H1 (cell line): Measurements from ENCODE around the gene ALLC. TPM values are rescaled to one million over a fixed set of nuclear protein-coding genes. Genes with fewer than 3 reads are reported as not detected.
A peak's percentile ranks its signal among the peaks of the same experiment; 100 is the strongest.

Experiments
- CTCF ChIA-PET: fragments of 300-600 bp; sonication (Branson Sonifier 250); formaldehyde crosslinking; loops from one replicate; lab custom pipeline; 2021; ENCODE audit not compliant: partially characterized antibody; lab: Charles Lee
- POLR2A ChIA-PET: fragments of 300-600 bp; sonication (Branson Sonifier 250); formaldehyde crosslinking; loops from one replicate; lab custom pipeline; 2021; ENCODE audit warnings: inconsistent platforms; ENCODE audit not compliant: partially characterized antibody; lab: Charles Lee
- DNase-seq, 2 experiments: peaks; one replicate each; pipeline versions ENCODE4 v3.0.0 to v3.0.0-alpha.2; 2010 to 2022; ENCODE audit warnings: low spot score in 2 of 2, low read depth in 1 of 2, mixed read lengths in 1 of 2
- FAIRE-seq: peaks from 2 replicates; lab custom pipeline; 2011; peaks lifted over from hg19 to GRCh38; lab: Jason Lieb, UNC
- H2AFZ ChIP-seq: 2 replicates; pipeline ENCODE4 v1.8.1; 2012; ENCODE audit warnings: low read length, inconsistent platforms
- H2AK5ac ChIP-seq: 2 replicates; pipeline ENCODE4 v1.6.1; 2013; ENCODE audit warnings: low read depth, low read length
- H2BK120ac ChIP-seq: replicated peaks from 2 replicates; pipeline ENCODE3; 2013; ENCODE audit warnings: low read depth, low read length, inconsistent platforms
- H2BK12ac ChIP-seq: 2 replicates; pipeline ENCODE4 v1.6.1; 2013; ENCODE audit warnings: low read depth, low read length
- H2BK15ac ChIP-seq: 2 replicates; pipeline ENCODE4 v1.6.1; 2013; ENCODE audit warnings: low read length
- H2BK20ac ChIP-seq: 2 replicates; pipeline ENCODE4 v1.6.1; 2013; ENCODE audit warnings: low read length
- H2BK5ac ChIP-seq: 2 replicates; pipeline ENCODE4 v1.6.1; 2013; ENCODE audit warnings: low read depth, low read length
- H3K14ac ChIP-seq: 2 replicates; pipeline ENCODE4 v1.6.1; 2013; ENCODE audit warnings: inconsistent platforms; ENCODE audit not compliant: insufficient read length
- H3K18ac ChIP-seq: 2 replicates; pipeline ENCODE4 v1.6.1; 2013; ENCODE audit warnings: low read length; ENCODE audit errors: extremely low read depth
- H3K23ac ChIP-seq: 2 replicates; pipeline ENCODE4 v1.6.1; 2013; ENCODE audit warnings: inconsistent platforms; ENCODE audit not compliant: insufficient read length
- H3K23me2 ChIP-seq: 2 replicates; pipeline ENCODE4 v1.6.1; 2013; ENCODE audit warnings: low read depth, low read length
- H3K27ac ChIP-seq: 2 replicates; pipeline ENCODE4 v1.6.1; 2011; ENCODE audit warnings: low read depth, low read length, inconsistent platforms
- H3K27me3 ChIP-seq, 4 experiments: replicated peaks in 1 of 4; 1 replicate in 1 of 4; 2 replicates in 3 of 4; pipeline versions ENCODE4 v1.6.1 to v1.8.1; 2011 to 2013; ENCODE audit warnings: low read length in 3 of 4, mild to moderate bottlenecking in 3 of 4, inconsistent platforms in 2 of 4, mixed read lengths in 2 of 4, moderate library complexity in 1 of 4; ENCODE audit not compliant: control insufficient read depth in 3 of 4, insufficient read depth in 3 of 4; ENCODE audit errors: extremely low read depth in 1 of 4
- H3K36me3 ChIP-seq, 4 experiments: 2 replicates each; pipeline versions ENCODE4 v1.6.1 to v1.8.1; 2011 to 2013; ENCODE audit warnings: mild to moderate bottlenecking in 4 of 4, low read length in 3 of 4, moderate library complexity in 2 of 4, control low read depth in 1 of 4, inconsistent platforms in 1 of 4; ENCODE audit not compliant: insufficient read depth in 4 of 4, control insufficient read depth in 2 of 4
- H3K4ac ChIP-seq: replicated peaks from 2 replicates; pipeline ENCODE3; 2013; ENCODE audit warnings: low read length, low read depth, mixed read lengths, inconsistent platforms; ENCODE audit not compliant: insufficient read length
- H3K4me1 ChIP-seq, 4 experiments: replicated peaks in 1 of 4; 1 replicate in 1 of 4; 2 replicates in 3 of 4; pipeline versions ENCODE4 v1.6.1 to v1.8.1; 2011 to 2013; ENCODE audit warnings: low read length in 3 of 4, inconsistent platforms in 2 of 4, mixed read lengths in 1 of 4; ENCODE audit not compliant: insufficient read depth in 4 of 4, control insufficient read depth in 3 of 4
- H3K4me2 ChIP-seq, 2 experiments: 2 replicates each; pipeline versions ENCODE4 v1.6.1 to v1.8.1; 2011 to 2013; ENCODE audit warnings: low read depth in 2 of 2, low read length in 2 of 2, control low read depth in 1 of 2, inconsistent platforms in 1 of 2, mild to moderate bottlenecking in 1 of 2; ENCODE audit not compliant: insufficient read depth in 1 of 2
- H3K4me3 ChIP-seq, 4 experiments: fragments of 200-600, 300-600 bp in 1 of 4; sonication (generic), shearing (Covaris generic), sonication (Bioruptor Twin) in 1 of 4; 2 replicates each; pipeline versions ENCODE4 v1.5.1 to v1.8.1; 2011 to 2016; ENCODE audit warnings: low read length in 4 of 4, low read depth in 3 of 4, control low read depth in 2 of 4, inconsistent platforms in 2 of 4, mild to moderate bottlenecking in 2 of 4, mixed read lengths in 1 of 4, moderate library complexity in 1 of 4; ENCODE audit not compliant: insufficient read depth in 2 of 4; ENCODE audit errors: extremely low read depth in 1 of 4
- H3K56ac ChIP-seq: replicated peaks from 2 replicates; pipeline ENCODE3; 2013; ENCODE audit warnings: low read depth, mild to moderate bottlenecking, mixed read lengths, low read length, inconsistent platforms; ENCODE audit not compliant: insufficient read length
- H3K79me1 ChIP-seq: 2 replicates; pipeline ENCODE4 v1.6.1; 2013; ENCODE audit warnings: low read depth, low read length, control low read depth
- H3K79me2 ChIP-seq, 2 experiments: 2 replicates each; pipeline versions ENCODE4 v1.6.1 to v1.8.1; 2012 to 2013; ENCODE audit warnings: low read length in 2 of 2, mild to moderate bottlenecking in 2 of 2, inconsistent platforms in 1 of 2; ENCODE audit not compliant: insufficient read depth in 2 of 2, control insufficient read depth in 1 of 2
- H3K9ac ChIP-seq, 4 experiments: replicated peaks in 1 of 4; 1 replicate in 1 of 4; 2 replicates in 3 of 4; pipeline versions ENCODE4 v1.6.1 to v1.8.1; 2011 to 2013; ENCODE audit warnings: low read depth in 3 of 4, low read length in 3 of 4, control low read depth in 2 of 4, mild to moderate bottlenecking in 2 of 4, moderate library complexity in 2 of 4, inconsistent platforms in 1 of 4; ENCODE audit errors: extremely low read depth in 1 of 4
- H3K9me3 ChIP-seq, 2 experiments: 2 replicates each; pipeline versions ENCODE4 v1.6.1 to v1.8.1; 2012 to 2013; ENCODE audit warnings: mild to moderate bottlenecking in 2 of 2, moderate library complexity in 2 of 2, control low read depth in 1 of 2, inconsistent platforms in 1 of 2, low read depth in 1 of 2, low read length in 1 of 2, mixed read lengths in 1 of 2; ENCODE audit not compliant: insufficient read depth in 2 of 2
- H4K20me1 ChIP-seq, 2 experiments: replicated peaks in 1 of 2; 2 replicates each; pipeline versions ENCODE3 to v1.8.1; 2011 to 2013; ENCODE audit warnings: inconsistent platforms in 2 of 2, low read length in 2 of 2, mild to moderate bottlenecking in 1 of 2; ENCODE audit not compliant: insufficient read depth in 2 of 2, control insufficient read depth in 1 of 2
- H4K5ac ChIP-seq: 2 replicates; pipeline ENCODE4 v1.6.1; 2013; ENCODE audit warnings: low read length, low read depth, mixed read lengths, inconsistent platforms; ENCODE audit not compliant: insufficient read length
- H4K8ac ChIP-seq: 2 replicates; pipeline ENCODE4 v1.8.0; 2013; ENCODE audit warnings: mild to moderate bottlenecking, moderate library complexity, low read length, inconsistent platforms; ENCODE audit not compliant: insufficient read depth; ENCODE audit errors: extremely low read depth
- H4K91ac ChIP-seq: replicated peaks from 2 replicates; pipeline ENCODE3; 2013; ENCODE audit warnings: low read length, mixed read lengths, inconsistent platforms; ENCODE audit not compliant: insufficient read length
- CTCF ChIP-seq, 3 experiments: IDR thresholded peaks; 1 replicate in 2 of 3; 2 replicates in 1 of 3; pipeline versions ENCODE4 v1.5.1 to v1.6.1; 2011; ENCODE audit warnings: low read length in 3 of 3, mild to moderate bottlenecking in 3 of 3, inconsistent platforms in 2 of 3, low read depth in 1 of 3, moderate library complexity in 1 of 3; ENCODE audit not compliant: insufficient read depth in 1 of 3; ENCODE audit errors: control extremely low read depth in 1 of 3
- E2F6 ChIP-seq: IDR thresholded peaks from 2 replicates; pipeline ENCODE4 v1.6.1; 2012; ENCODE audit warnings: inconsistent platforms
- KDM5A ChIP-seq: fragments of 200-600 bp; IDR thresholded peaks from 2 replicates; pipeline ENCODE4 v1.7.1; 2012; ENCODE audit warnings: mild to moderate bottlenecking, low read length, inconsistent platforms, mixed read lengths
- WGBS, 2 experiments: shearing (Covaris generic) in 1 of 2; methylation state at CpG; one replicate each; pipeline versions ENCODE4 v1.1.6 to v1.1.7; 2013 to 2015; ENCODE audit warnings: low lambda C conversion rate in 2 of 2, mixed read lengths in 2 of 2, inconsistent platforms in 1 of 2, low coverage in 1 of 2, missing lambda C conversion rate in 1 of 2; ENCODE audit not compliant: insufficient replicate concordance in 2 of 2, insufficient coverage in 1 of 2, insufficient read length in 1 of 2; ENCODE audit errors: extremely low coverage in 1 of 2, missing lambda C conversion rate in 1 of 2; 5-methylcytosine and 5-hydroxymethylcytosine counted together
- polyA plus RNA-seq, 7 experiments: library from polyadenylated mRNA; depleted of rRNA in 3 of 7; stranded (reverse) in 5 of 7; unstranded in 2 of 7; fragments of >200 nt in 5 of 7; fragments of 200-250 nt in 2 of 7; gene quantifications; 1 replicate in 5 of 7; 2 replicates in 1 of 7; 4 replicates in 1 of 7; pipeline versions ENCODE4 v1.2.1 to v1.2.3, GENCODE V29; 2011 to 2013; ENCODE audit warnings: missing spikeins in 2 of 7, mixed read lengths in 2 of 7
- total RNA-seq: library from RNA; stranded (reverse); fragmentation: NEBNext Ultra II Directional; extraction: Animal tissue kit (Norgen Biotek cat#: 25700); gene quantifications from 2 replicates; pipeline ENCODE4 v1.2.1, GENCODE V29; 2021

Gene ALLC
- total and polyA plus RNA-seq, 2 of the 8 experiments (the other 6 are each of a cell fraction or from before 2014, with no cell fraction given), result not detected

DNA sequence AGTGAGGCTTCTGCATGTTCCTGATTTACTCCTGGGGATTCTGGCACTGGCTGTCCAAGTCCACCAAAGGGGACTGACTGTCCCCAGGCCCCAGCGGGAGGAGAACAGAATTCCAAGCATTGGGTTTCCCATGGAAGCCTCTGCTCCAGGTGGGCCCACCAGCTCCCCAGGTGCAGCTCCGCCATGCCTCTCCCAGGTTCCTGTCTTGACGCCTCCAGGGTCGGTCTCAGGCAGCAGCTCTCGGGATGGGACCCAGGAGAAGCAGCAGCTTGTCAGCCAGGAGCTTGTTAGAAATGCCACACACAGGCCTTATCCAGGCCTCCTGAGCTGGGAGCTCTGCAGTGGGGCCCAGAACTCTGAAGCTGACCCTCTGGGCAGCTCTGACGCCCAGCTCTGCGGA lies 93.3 kb downstream of the ALLC start:
- Histone ChIP-seq H3K9me3 (no peaks in the 10 kb centered on the region; a peak in 1 of 4 replicates), H4K20me1 (peaks cover 0 to 6% of the 10 kb centered on the region in 2 experiments), H3K23me2 (peaks cover 2% of the 10 kb centered on the region), H2BK20ac (no peak overlapping the region), H4K91ac (no peak overlapping the region), H2BK12ac (no peak overlapping the region), H2BK5ac (no peak overlapping the region), H3K36me3 (no peaks in the 10 kb centered on the region), H3K79me1 (no peaks in the 10 kb centered on the region), H3K23ac (no peak overlapping the region), H3K18ac (no peak overlapping the region), H4K8ac (peak overlapping the region; percentile 37; the same call in 1 of the 2 replicates), H3K14ac (no peak overlapping the region), H3K56ac (no peak overlapping the region), H3K4me1 (peaks cover 0 to 3% (median 1%) of the 10 kb centered on the region in 4 experiments; a peak in 1 of 7 replicates), H3K4me2 (no peak overlapping the region), H2AK5ac (no peak overlapping the region), H3K79me2 (no peaks in the 10 kb centered on the region; a peak in 1 of 4 replicates), H2BK15ac (no peak overlapping the region), H3K4ac (no peak overlapping the region), H2BK120ac (no peak overlapping the region), H2AFZ (no peak overlapping the region), H3K4me3 (no peak overlapping the region), H3K9ac (no peak overlapping the region), H4K5ac (no peak overlapping the region), H3K27ac (no peak overlapping the region), H3K27me3 (no peaks in the 10 kb centered on the region)
- 93% methylated on average over 6 of the region's 7 CpGs; no CpG with 5 or more reads in 1 of the 2 experiments for WGBS, 2 experiments
- TF ChIP-seq CTCF (IDR thresholded peaks at IDR 0.05; ENCODE audit: control extremely low read depth in 1 of 3, insufficient read depth in 1 of 3, low read depth in 1 of 3, low read length in 3 of 3) (no peak), E2F6 (peak; percentile 38; the same call in 1 of the 2 replicates), KDM5A (no peak)
- DNase-seq (no peak), FAIRE-seq (no peak)
- CTCF ChIA-PET, result interaction anchor here (0.5 to 2.2 kb wide), 10 partner anchors 8 to 76 kb away, joined by 3 to 11 read pairs (median 4); no protein-coding TSS in a partner anchor
- POLR2A ChIA-PET, result no interaction called here
